NT2/D1 (cell line): ENCODE measurements around the gene IMP4.

Experiments used
- SUZ12 ChIP-seq: IDR thresholded peaks from 2 replicates; pipeline ENCODE4 v1.6.1; 2011; ENCODE audit not compliant: insufficient read length, insufficient read depth; ENCODE audit errors: extremely low read depth
- YY1 ChIP-seq: IDR thresholded peaks from 2 replicates; pipeline ENCODE4 v1.6.1; 2011; ENCODE audit not compliant: insufficient read length, insufficient read depth
- ZNF274 ChIP-seq: IDR thresholded peaks from 2 replicates; pipeline ENCODE4 v1.6.1; 2011; ENCODE audit warnings: mild to moderate bottlenecking, low read depth, low read length

DNA sequence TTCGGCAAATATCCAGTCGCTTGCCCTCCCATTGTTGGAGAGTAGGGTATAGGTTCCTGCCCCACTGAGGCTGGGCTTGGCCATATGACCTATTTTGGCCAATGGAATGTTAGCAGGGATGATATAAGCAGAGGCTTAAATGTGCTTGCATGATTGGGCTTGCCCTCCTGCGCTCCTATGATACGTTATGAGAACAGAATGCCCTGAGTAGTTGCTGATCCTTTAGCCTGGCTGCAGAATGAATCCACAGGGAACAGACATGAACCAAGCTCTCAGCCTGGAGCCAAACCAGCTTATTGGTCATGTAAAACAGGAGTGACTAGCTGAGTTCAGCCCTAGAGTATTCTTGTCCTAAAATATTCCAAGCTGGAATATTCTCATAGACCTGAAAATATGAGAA, 34.8 kb upstream of the IMP4 start:
- TF ChIP-seq ZNF274, result no peak
- no peak for TF ChIP-seq YY1
- TF ChIP-seq SUZ12, result no peak
